Measurements from ENCODE around the gene AMH. TPM values are rescaled to one million over a fixed set of nuclear protein-coding genes. Genes with fewer than 3 reads are reported as not detected.

Gene AMH
- total and polyA plus RNA-seq, 2 of the 13 experiments (the other 11 are each of a cell fraction or from before 2014, with no cell fraction given), result 0.03 to 0.18 TPM

DNA sequence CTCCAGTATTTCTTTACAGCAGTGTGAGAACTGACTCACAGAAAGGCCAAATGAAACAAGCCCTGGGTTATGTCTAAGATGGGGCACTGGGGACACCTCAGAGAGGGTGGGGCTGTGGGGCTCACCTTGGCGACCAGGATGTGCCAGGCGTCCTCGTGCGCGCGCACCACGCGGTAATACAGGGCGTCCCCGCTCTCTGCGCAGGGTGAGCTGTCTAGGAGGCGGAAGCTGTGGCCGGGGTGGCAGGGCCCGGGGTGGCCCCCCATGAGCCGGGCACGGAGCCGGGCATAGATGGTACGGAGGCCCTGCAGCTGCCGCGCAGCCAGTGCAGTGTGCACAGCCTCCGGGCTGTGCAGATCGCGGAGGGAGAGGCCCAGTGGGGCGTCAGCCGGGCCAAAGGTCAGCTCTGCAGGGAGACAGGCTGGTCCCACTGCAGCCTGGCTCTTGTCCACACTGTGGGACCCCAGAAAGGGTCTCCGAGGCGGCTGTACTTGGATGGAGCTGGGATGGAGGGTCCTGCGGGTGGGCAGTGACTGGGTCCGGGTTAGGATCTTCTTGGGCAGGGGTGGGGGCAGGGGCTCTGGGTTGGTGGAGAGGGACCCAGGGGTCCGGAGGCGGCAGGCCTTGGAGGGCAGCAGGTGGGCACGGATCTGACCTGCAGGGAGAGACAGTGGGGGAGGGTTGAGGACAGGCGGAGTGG, 29.5 kb downstream of the AMH start (continued):
- TF ChIP-seq, protein P1, sequence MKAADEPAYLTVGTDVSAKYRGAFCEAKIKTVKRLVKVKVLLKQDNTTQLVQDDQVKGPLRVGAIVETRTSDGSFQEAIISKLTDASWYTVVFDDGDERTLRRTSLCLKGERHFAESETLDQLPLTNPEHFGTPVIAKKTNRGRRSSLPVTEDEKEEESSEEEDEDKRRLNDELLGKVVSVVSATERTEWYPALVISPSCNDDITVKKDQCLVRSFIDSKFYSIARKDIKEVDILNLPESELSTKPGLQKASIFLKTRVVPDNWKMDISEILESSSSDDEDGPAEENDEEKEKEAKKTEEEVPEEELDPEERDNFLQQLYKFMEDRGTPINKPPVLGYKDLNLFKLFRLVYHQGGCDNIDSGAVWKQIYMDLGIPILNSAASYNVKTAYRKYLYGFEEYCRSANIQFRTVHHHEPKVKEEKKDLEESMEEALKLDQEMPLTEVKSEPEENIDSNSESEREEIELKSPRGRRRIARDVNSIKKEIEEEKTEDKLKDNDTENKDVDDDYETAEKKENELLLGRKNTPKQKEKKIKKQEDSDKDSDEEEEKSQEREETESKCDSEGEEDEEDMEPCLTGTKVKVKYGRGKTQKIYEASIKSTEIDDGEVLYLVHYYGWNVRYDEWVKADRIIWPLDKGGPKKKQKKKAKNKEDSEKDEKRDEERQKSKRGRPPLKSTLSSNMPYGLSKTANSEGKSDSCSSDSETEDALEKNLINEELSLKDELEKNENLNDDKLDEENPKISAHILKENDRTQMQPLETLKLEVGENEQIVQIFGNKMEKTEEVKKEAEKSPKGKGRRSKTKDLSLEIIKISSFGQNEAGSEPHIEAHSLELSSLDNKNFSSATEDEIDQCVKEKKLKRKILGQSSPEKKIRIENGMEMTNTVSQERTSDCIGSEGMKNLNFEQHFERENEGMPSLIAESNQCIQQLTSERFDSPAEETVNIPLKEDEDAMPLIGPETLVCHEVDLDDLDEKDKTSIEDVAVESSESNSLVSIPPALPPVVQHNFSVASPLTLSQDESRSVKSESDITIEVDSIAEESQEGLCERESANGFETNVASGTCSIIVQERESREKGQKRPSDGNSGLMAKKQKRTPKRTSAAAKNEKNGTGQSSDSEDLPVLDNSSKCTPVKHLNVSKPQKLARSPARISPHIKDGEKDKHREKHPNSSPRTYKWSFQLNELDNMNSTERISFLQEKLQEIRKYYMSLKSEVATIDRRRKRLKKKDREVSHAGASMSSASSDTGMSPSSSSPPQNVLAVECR (CRISPR knock-in tag; IDR thresholded peaks at IDR 0.05; ENCODE audit: borderline replicate concordance), result no peak
- TF ChIP-seq RORA (CRISPR knock-in tag; IDR thresholded peaks at IDR 0.05) (no peak), ZNF496 (CRISPR knock-in tag; IDR thresholded peaks at IDR 0.05; ENCODE audit: insufficient replicate concordance) (no peak), MYNN (CRISPR knock-in tag; IDR thresholded peaks at IDR 0.05; ENCODE audit: low read depth) (no peak), HNF4A (CRISPR knock-in tag; IDR thresholded peaks at IDR 0.05) (peak; percentile 52), ZNF75D (CRISPR knock-in tag; IDR thresholded peaks at IDR 0.05; ENCODE audit: borderline replicate concordance) (no peak), RFXAP (CRISPR knock-in tag; IDR thresholded peaks at IDR 0.05; ENCODE audit: borderline replicate concordance) (no peak), ZNF556 (CRISPR knock-in tag; IDR thresholded peaks at IDR 0.05; ENCODE audit: borderline replicate concordance) (no peak), KDM3A (CRISPR knock-in tag; IDR thresholded peaks at IDR 0.05; ENCODE audit: low read depth) (no peak), XBP1 (CRISPR knock-in tag; IDR thresholded peaks at IDR 0.05) (no peak), ZNF713 (CRISPR knock-in tag; IDR thresholded peaks at IDR 0.05) (no peak), ZNF772 (CRISPR knock-in tag; IDR thresholded peaks at IDR 0.05) (no peak), ZKSCAN8 (CRISPR knock-in tag; IDR thresholded peaks at IDR 0.05; ENCODE audit: borderline replicate concordance) (no peak), MBNL3 (CRISPR knock-in tag; conservative IDR thresholded peaks at IDR 0.05) (no peak), ZNF850 (CRISPR knock-in tag; conservative IDR thresholded peaks at IDR 0.05) (no peak), POLR2AphosphoS2 (IDR thresholded peaks at IDR 0.05; ENCODE audit: low read depth, low read length) (peak; percentile 39), ZFP82 (CRISPR knock-in tag; IDR thresholded peaks at IDR 0.05; ENCODE audit: borderline replicate concordance) (no peak), ZNF768 (CRISPR knock-in tag; IDR thresholded peaks at IDR 0.05) (peak; percentile 41; the same call in 1 of the 2 replicates), CBX1 (IDR thresholded peaks at IDR 0.05; ENCODE audit: low read depth) (no peak), KMT2B (CRISPR knock-in tag; IDR thresholded peaks at IDR 0.05) (no peak)
- TF ChIP-seq, protein P2, sequence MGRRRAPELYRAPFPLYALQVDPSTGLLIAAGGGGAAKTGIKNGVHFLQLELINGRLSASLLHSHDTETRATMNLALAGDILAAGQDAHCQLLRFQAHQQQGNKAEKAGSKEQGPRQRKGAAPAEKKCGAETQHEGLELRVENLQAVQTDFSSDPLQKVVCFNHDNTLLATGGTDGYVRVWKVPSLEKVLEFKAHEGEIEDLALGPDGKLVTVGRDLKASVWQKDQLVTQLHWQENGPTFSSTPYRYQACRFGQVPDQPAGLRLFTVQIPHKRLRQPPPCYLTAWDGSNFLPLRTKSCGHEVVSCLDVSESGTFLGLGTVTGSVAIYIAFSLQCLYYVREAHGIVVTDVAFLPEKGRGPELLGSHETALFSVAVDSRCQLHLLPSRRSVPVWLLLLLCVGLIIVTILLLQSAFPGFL (CRISPR knock-in tag; IDR thresholded peaks at IDR 0.05), result no peak
- TF ChIP-seq, protein P3, sequence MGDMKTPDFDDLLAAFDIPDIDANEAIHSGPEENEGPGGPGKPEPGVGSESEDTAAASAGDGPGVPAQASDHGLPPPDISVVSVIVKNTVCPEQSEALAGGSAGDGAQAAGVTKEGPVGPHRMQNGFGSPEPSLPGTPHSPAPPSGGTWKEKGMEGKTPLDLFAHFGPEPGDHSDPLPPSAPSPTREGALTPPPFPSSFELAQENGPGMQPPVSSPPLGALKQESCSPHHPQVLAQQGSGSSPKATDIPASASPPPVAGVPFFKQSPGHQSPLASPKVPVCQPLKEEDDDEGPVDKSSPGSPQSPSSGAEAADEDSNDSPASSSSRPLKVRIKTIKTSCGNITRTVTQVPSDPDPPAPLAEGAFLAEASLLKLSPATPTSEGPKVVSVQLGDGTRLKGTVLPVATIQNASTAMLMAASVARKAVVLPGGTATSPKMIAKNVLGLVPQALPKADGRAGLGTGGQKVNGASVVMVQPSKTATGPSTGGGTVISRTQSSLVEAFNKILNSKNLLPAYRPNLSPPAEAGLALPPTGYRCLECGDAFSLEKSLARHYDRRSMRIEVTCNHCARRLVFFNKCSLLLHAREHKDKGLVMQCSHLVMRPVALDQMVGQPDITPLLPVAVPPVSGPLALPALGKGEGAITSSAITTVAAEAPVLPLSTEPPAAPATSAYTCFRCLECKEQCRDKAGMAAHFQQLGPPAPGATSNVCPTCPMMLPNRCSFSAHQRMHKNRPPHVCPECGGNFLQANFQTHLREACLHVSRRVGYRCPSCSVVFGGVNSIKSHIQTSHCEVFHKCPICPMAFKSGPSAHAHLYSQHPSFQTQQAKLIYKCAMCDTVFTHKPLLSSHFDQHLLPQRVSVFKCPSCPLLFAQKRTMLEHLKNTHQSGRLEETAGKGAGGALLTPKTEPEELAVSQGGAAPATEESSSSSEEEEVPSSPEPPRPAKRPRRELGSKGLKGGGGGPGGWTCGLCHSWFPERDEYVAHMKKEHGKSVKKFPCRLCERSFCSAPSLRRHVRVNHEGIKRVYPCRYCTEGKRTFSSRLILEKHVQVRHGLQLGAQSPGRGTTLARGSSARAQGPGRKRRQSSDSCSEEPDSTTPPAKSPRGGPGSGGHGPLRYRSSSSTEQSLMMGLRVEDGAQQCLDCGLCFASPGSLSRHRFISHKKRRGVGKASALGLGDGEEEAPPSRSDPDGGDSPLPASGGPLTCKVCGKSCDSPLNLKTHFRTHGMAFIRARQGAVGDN (CRISPR knock-in tag; IDR thresholded peaks at IDR 0.05), result peak; percentile 45

Data from HepG2 (cell line).